VCaP (cell line): ENCODE data around the gene CCDC170.

ENCODE experiments used
- H3K27ac ChIP-seq: fragments of 450-650 bp; 2 replicates; pipeline ENCODE4 v1.5.1; 2017
- TF ChIP-seq, protein P1 (sequence below): fragments of 450-650 bp; conservative IDR thresholded peaks from 2 replicates; pipeline ENCODE4 v1.5.1; 2017; ENCODE audit warnings: mild to moderate bottlenecking, moderate library complexity

CCDC170 gene

DNA sequence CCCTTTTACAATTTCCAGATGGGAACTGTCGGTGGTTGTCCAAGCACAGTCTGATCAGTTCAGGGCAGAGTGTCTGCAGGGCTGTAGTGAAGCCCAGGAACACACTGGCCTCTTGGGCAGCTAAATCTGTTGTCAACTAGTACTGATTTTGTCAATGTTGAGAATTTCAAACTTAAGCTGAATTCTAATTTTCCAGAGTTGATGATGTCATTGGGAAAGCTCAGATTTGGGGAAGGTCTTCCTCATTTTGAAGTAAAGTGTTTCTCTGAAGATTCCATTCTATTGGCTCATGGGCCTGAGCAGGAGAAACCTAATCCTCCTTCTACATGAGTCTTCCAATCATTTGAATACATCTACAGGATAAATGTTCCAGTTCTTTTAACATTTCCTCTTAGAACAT is 72.1 kb downstream of the CCDC170 start:
- no peak overlapping the region for H3K27ac ChIP-seq
- TF ChIP-seq, protein P1, sequence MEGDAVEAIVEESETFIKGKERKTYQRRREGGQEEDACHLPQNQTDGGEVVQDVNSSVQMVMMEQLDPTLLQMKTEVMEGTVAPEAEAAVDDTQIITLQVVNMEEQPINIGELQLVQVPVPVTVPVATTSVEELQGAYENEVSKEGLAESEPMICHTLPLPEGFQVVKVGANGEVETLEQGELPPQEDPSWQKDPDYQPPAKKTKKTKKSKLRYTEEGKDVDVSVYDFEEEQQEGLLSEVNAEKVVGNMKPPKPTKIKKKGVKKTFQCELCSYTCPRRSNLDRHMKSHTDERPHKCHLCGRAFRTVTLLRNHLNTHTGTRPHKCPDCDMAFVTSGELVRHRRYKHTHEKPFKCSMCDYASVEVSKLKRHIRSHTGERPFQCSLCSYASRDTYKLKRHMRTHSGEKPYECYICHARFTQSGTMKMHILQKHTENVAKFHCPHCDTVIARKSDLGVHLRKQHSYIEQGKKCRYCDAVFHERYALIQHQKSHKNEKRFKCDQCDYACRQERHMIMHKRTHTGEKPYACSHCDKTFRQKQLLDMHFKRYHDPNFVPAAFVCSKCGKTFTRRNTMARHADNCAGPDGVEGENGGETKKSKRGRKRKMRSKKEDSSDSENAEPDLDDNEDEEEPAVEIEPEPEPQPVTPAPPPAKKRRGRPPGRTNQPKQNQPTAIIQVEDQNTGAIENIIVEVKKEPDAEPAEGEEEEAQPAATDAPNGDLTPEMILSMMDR = no peak

DNA sequence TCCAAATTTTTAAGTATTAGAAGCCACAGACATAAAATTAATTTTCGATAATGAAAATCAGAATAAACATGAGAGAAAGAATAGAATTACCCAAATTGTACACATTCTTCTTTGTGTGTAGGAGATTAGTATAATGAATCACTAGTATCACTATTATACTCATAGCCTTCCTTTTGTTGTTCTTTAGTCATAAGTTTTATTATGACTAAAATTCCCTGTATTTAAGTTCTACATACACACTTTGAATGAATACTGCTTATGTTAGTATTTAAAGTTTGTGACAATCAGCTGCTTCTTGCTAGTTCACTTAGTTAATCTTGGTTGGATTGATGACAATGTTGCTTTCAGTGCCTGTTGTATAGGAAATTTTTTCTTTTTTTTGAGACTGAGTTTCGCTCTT is 72.7 kb downstream of the CCDC170 start:
- H3K27ac ChIP-seq = no peak overlapping the region
- TF ChIP-seq, protein P1 = no peak

DNA sequence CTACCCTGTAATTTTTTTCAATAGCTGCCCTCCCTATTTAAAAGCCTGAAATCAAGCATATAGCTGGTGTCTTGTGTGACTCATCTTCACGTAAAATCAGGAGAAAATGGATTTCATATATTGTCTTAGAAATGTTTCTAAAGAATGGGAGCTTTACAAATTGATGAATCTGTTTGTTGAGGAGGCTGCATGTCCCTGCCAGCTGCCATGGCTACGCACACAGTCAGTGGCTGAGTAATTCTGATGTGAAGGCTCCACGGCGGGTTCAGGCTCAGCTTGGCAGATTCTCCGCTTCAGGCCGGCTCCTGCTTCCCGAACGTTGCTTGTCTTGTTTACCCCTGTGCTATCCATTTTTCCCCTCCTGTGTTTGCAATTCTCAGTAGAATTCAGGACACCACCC is 82.8 kb downstream of the CCDC170 start:
- no peak overlapping the region for H3K27ac ChIP-seq
- TF ChIP-seq, protein P1 = no peak

DNA sequence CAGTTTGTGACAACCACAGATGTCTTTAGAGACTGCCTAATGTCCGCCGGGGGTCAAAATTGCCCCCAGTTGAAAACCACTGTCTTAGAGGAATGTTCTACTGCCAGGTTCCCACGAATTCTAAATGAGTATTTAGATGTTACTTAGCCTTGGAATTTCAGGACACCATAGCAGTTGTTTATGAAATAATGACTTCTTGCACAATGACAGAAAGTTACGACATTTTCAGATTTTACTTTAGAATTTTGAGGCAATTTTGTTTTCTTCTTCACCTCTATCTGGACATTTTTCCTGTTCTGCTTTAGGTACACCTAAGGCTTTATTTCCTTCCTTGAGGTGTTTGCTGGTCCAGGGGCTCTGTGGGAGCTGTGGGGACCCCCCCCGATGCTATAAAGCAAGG is 83.4 kb downstream of the CCDC170 start:
- H3K27ac ChIP-seq = no peak overlapping the region
- TF ChIP-seq, protein P1 = no peak

DNA sequence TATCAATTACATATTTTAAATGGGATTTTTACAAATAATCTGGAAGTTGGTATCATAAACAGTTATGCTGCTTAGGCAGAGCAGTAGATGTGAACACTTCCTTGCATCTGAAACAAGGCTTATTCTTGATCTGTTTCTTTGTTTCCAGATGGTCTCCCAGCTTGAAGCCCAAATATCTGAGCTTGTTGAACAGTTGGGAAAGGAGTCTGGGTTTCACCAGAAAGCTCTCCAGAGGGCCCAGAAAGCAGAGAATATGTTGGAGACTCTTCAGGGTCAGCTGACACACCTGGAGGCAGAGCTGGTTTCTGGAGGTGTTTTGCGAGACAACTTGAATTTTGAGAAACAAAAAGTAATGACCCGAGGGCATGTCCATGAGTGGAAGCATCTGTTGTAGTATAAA is 91.9 kb downstream of the CCDC170 start:
- no peak overlapping the region for H3K27ac ChIP-seq
- TF ChIP-seq, protein P1 = no peak

DNA sequence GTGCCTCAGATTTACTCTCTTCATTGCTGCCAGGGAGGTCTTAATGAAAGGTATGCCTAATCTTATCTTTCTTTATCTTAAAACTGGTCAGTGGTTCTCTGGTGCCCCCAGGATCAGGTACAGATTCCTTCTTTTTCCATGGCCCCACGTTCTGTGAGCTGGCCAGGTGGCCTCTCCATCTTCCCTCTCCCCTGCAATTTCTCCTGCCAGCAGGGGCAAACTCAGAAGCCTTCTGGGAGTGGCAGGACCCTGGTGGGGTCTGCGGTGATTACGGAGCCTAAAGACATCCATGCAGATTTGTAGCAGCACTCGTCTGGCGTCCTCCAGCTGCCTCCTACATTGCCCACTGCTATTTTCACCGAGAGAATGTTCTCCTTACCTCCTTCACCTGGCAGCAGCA is 95.8 kb downstream of the CCDC170 start:
- H3K27ac ChIP-seq = no peak overlapping the region
- TF ChIP-seq, protein P1 = no peak

DNA sequence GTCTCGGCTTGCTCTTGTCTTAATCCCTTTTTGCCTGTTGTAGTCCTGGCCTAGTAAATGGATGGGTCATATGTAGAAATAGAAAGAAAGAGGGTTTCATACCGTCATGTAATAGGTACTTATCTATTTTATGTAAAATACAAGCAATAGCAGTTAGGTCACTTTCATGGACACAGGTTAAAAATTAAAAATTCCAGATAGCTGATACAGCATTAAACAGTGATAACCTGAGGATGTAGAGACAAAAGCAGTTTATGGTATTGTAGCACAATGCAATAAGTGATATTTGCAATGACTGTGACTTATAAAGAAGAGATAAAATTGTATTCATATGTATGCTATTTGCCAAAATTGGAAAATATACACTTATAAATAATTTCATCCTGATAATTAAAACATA is 96.9 kb downstream of the CCDC170 start:
- H3K27ac ChIP-seq = no peak overlapping the region
- TF ChIP-seq, protein P1 = no peak
